ENCODE data around the gene IFNA16.

GRCh38 chr9:21228122-21228521, 11.0 kb upstream of the IFNA16 start, which contains the start of gene IFNA17:
- TF ChIP-seq CTCF (IDR thresholded peaks at IDR 0.05) (no peak), POLR2A (IDR thresholded peaks at IDR 0.05) (no peak), POLR2AphosphoS5 (IDR thresholded peaks at IDR 0.05) (no peak)

All from transverse colon (tissue), 4 donors.